Lower lobe of right lung (tissue), 2 donors: ENCODE results near the gene ATXN7L1. TPM values are rescaled to one million over a fixed set of nuclear protein-coding genes. Genes with fewer than 3 reads are reported as not detected.
"Not testable (repeated sequence)": the region's sequence is repeated elsewhere in the genome, so short reads cannot be mapped to it uniquely, and the experiment has no call there.

Source experiments
- ATAC-seq, 2 donors: fragments of 200-7000 bp; cut with Tn5 transposase; one replicate each; pipeline ENCODE4 v1.9.1; 2020 to 2022; ENCODE audit warnings: mild to moderate bottlenecking in 2 of 2, moderate library complexity in 2 of 2
- DNase-seq: peaks from one replicate; pipeline ENCODE4 v3.0.0-alpha.2; 2020
- H3K27ac ChIP-seq: fragments of 200-600 bp; one replicate; pipeline ENCODE4 v1.8.0; 2022
- H3K27me3 ChIP-seq: fragments of 200-600 bp; one replicate; pipeline ENCODE4 v1.8.0; 2022; ENCODE audit warnings: low read depth
- H3K36me3 ChIP-seq: fragments of 200-600 bp; one replicate; pipeline ENCODE4 v1.8.0; 2022; ENCODE audit warnings: mild to moderate bottlenecking
- H3K4me1 ChIP-seq: fragments of 200-600 bp; one replicate; pipeline ENCODE4 v1.8.0; 2022
- H3K4me3 ChIP-seq: fragments of 200-600 bp; one replicate; pipeline ENCODE4 v1.8.0; 2022; ENCODE audit warnings: mild to moderate bottlenecking
- H3K9me3 ChIP-seq: fragments of 200-600 bp; one replicate; pipeline ENCODE4 v1.8.0; 2022
- CTCF ChIP-seq: fragments of 200-600 bp; IDR thresholded peaks from one replicate; pipeline ENCODE4 v1.8.0; 2022; ENCODE audit warnings: antibody characterized with exemption, mild to moderate bottlenecking
- intact Hi-C: fragments of 100-400 bp; cut with DNase I; formaldehyde crosslinking; loops from one replicate; pipeline ENCODE4 v1.11.0; 2022
- total RNA-seq: library from RNA; stranded (reverse); fragmentation: NEBNext Ultra II Directional; extraction: Animal tissue kit (Norgen Biotek cat#: 25700); gene quantifications from one replicate; pipeline ENCODE4 v1.2.1, GENCODE V29; 2021
- donor health status: DM: no; HTN: yes; CAD: no; lungs with severe emphysema.

ATXN7L1 gene
- total RNA-seq, 1 donor from 2014 or later: 17.7 TPM

GRCh38 chr7:105846404-105846803 lies 30.0 kb downstream of the ATXN7L1 start:
- no peak for ATAC-seq
- TF ChIP-seq CTCF: no peak
- no peak overlapping the region for H3K27ac ChIP-seq

GRCh38 chr7:105844681-105845080 lies 31.7 kb downstream of the ATXN7L1 start:
- H3K27ac ChIP-seq, H3K36me3 ChIP-seq, H3K4me3 ChIP-seq, DNase-seq, H3K9me3 ChIP-seq, H3K27me3 ChIP-seq, intact Hi-C loops, ATAC-seq, H3K4me1 ChIP-seq: not testable (repeated sequence)

More at GRCh38 chr7:105846404-105846803, 30.0 kb downstream of the ATXN7L1 start:
- H3K4me1 ChIP-seq: peaks cover 10% of the 10 kb centered on the region
- intact Hi-C loops: no loop called here
- H3K4me3 ChIP-seq: no peak overlapping the region
- DNase-seq: no peak
- no peaks in the 10 kb centered on the region for H3K36me3 ChIP-seq
- no peaks in the 10 kb centered on the region for H3K27me3 ChIP-seq
- no peaks in the 10 kb centered on the region for H3K9me3 ChIP-seq

GRCh38 chr7:105841866-105842265 lies 34.5 kb downstream of the ATXN7L1 start:
- intact Hi-C loops: no loop called here
- DNase-seq: no peak
- ATAC-seq: no peak
- H3K27me3 ChIP-seq: no peaks in the 10 kb centered on the region
- H3K4me1 ChIP-seq: peaks cover 21% of the 10 kb centered on the region
- no peak overlapping the region for H3K4me3 ChIP-seq
- TF ChIP-seq CTCF: no peak
- no peaks in the 10 kb centered on the region for H3K9me3 ChIP-seq
- no peaks in the 10 kb centered on the region for H3K36me3 ChIP-seq
- H3K27ac ChIP-seq: no peak overlapping the region

GRCh38 chr7:105840981-105841749 lies 35.2 kb downstream of the ATXN7L1 start:
- Histone ChIP-seq H3K27me3 (no peaks in the 10 kb centered on the region), H3K4me3 (no peak overlapping the region), H3K9me3 (no peaks in the 10 kb centered on the region), H3K27ac (no peak overlapping the region), H3K4me1 (peaks cover 21% of the 10 kb centered on the region), H3K36me3 (no peaks in the 10 kb centered on the region)
- ATAC-seq (no peak), DNase-seq (no peak)
- intact Hi-C loops: no loop called here
- TF ChIP-seq CTCF: no peak

GRCh38 chr7:105839266-105839665 lies 37.1 kb downstream of the ATXN7L1 start:
- TF ChIP-seq CTCF: no peak
- Histone ChIP-seq H3K4me3 (no peak overlapping the region), H3K4me1 (peaks cover 21% of the 10 kb centered on the region), H3K27ac (no peak overlapping the region), H3K9me3 (no peaks in the 10 kb centered on the region), H3K36me3 (no peaks in the 10 kb centered on the region), H3K27me3 (no peaks in the 10 kb centered on the region)
- intact Hi-C loops: no loop called here
- ATAC-seq (no peak), DNase-seq (no peak)

- peak; percentile 67 for DNase-seq
Measured at GRCh38 chr7:105838627-105839231, 37.7 kb downstream of the ATXN7L1 start.

More at GRCh38 chr7:105838627-105839231, 37.7 kb downstream of the ATXN7L1 start:
- H3K36me3 ChIP-seq: no peaks in the 10 kb centered on the region
- no peak overlapping the region for H3K4me3 ChIP-seq
- ATAC-seq: peak; percentile 45 to 60
- no peaks in the 10 kb centered on the region for H3K9me3 ChIP-seq
- TF ChIP-seq CTCF: no peak
- intact Hi-C loops: no loop called here
- no peak overlapping the region for H3K27ac ChIP-seq
- H3K4me1 ChIP-seq: peaks cover 21% of the 10 kb centered on the region
- H3K27me3 ChIP-seq: no peaks in the 10 kb centered on the region
